ENCODE results near the gene OPA3. TPM values are rescaled to one million over a fixed set of nuclear protein-coding genes. Genes with fewer than 3 reads are reported as not detected.
A peak's percentile ranks its signal among the peaks of the same experiment; 100 is the strongest.
"Not testable (repeated sequence)": the region's sequence is repeated elsewhere in the genome, so short reads cannot be mapped to it uniquely, and the experiment has no call there.

OPA3 gene
- 26.9 TPM for total RNA-seq
- long read RNA-seq, full-length matches to known transcripts, result 19 of 36 reads
- long read RNA-seq, partial matches to known transcripts, result 1 of 36 reads
- long read RNA-seq, other reads (novel, unspliced or antisense), result 16 of 36 reads

- ATAC-seq (peak; percentile 95), DNase-seq (peak; percentile 100)
- intact Hi-C loops (cut with micrococcal nuclease), result no loop called here
Observed at GRCh38 chr19:45584332-45585157, at the start of gene OPA3. Gene OPA3, minus strand, starts transcription at chr19:45584802. Its CDS starts 38 bp downstream, at chr19:45584764.

GRCh38 chr19:45632468-45633196 lies 48.0 kb upstream of the OPA3 start:
- ATAC-seq, result peak; percentile 95
- intact Hi-C loops (cut with micrococcal nuclease), result no loop called here
- DNase-seq, result peak; percentile 83

GRCh38 chr19:45630463-45630862 lies 45.9 kb upstream of the OPA3 start:
- ATAC-seq (no peak), DNase-seq (no peak)
- intact Hi-C loops (cut with micrococcal nuclease), result no loop called here

- DNase-seq (no peak), ATAC-seq (no peak)
Observed at GRCh38 chr19:45629704-45630103, 45.1 kb upstream of the OPA3 start.

GRCh38 chr19:45628219-45628618 lies 43.6 kb upstream of the OPA3 start:
- DNase-seq; intact Hi-C loops (cut with micrococcal nuclease); ATAC-seq: not testable (repeated sequence)

More at GRCh38 chr19:45629704-45630103, 45.1 kb upstream of the OPA3 start:
- intact Hi-C loops (cut with micrococcal nuclease), result no loop called here

- intact Hi-C loops (cut with micrococcal nuclease), result no loop called here
- ATAC-seq (no peak), DNase-seq (no peak)
Observed at GRCh38 chr19:45623984-45624383, 39.4 kb upstream of the OPA3 start.

- no peak for DNase-seq
- intact Hi-C loops (cut with micrococcal nuclease), result no loop called here
- no peak for ATAC-seq
Observed at GRCh38 chr19:45621976-45622503, 37.4 kb upstream of the OPA3 start.

GRCh38 chr19:45621389-45621788 lies 36.8 kb upstream of the OPA3 start:
- intact Hi-C loops (cut with micrococcal nuclease), result no loop called here
- no peak for DNase-seq

GRCh38 chr19:45616704-45617017 lies 32.1 kb upstream of the OPA3 start:
- ATAC-seq, result no peak
- DNase-seq, result no peak
- intact Hi-C loops (cut with micrococcal nuclease), result no loop called here

More at GRCh38 chr19:45621389-45621788, 36.8 kb upstream of the OPA3 start:
- ATAC-seq, result no peak

GRCh38 chr19:45615795-45616703 lies 31.4 kb upstream of the OPA3 start:
- peak; percentile 92 for ATAC-seq

GRCh38 chr19:45615056-45615455 lies 30.5 kb upstream of the OPA3 start:
- intact Hi-C loops (cut with micrococcal nuclease); ATAC-seq; DNase-seq: not testable (repeated sequence)

More at GRCh38 chr19:45615795-45616703, 31.4 kb upstream of the OPA3 start:
- peak; percentile 80 for DNase-seq
- intact Hi-C loops (cut with micrococcal nuclease), result no loop called here

- intact Hi-C loops (cut with micrococcal nuclease), result no loop called here
- ATAC-seq (peak; percentile 19), DNase-seq (no peak)
Observed at GRCh38 chr19:45613926-45614725, 29.5 kb upstream of the OPA3 start.

- no peak for ATAC-seq
- DNase-seq, result no peak
- intact Hi-C loops (cut with micrococcal nuclease), result no loop called here
Observed at GRCh38 chr19:45608948-45609347, 24.3 kb upstream of the OPA3 start.

GRCh38 chr19:45607071-45608029 lies 22.7 kb upstream of the OPA3 start:
- intact Hi-C loops (cut with micrococcal nuclease), result no loop called here
- DNase-seq, result peak; percentile 83
- peak; percentile 82 for ATAC-seq

GRCh38 chr19:45601524-45602374 lies 17.1 kb upstream of the OPA3 start, which contains the start of gene GPR4:
Gene GPR4, minus strand, starts transcription at chr19:45602212. Its CDS starts 10,346 bp downstream, at chr19:45591866.
- intact Hi-C loops (cut with micrococcal nuclease), result no loop called here
- peak; percentile 67 for ATAC-seq
- peak; percentile 51 for DNase-seq

GRCh38 chr19:45601115-45601514 lies 16.5 kb upstream of the OPA3 start:
- ATAC-seq (peak; percentile 38), DNase-seq (no peak)
- intact Hi-C loops (cut with micrococcal nuclease), result no loop called here

Data from left ventricle myocardium superior (tissue), 1 donor.